DND-41 (cell line): Measurements from ENCODE around the gene CACNG3.

ENCODE experiments used
- EZH2 ChIP-seq: IDR thresholded peaks from 3 replicates; pipeline ENCODE4 v1.6.1; 2012; ENCODE audit warnings: borderline replicate concordance, low read depth, mild to moderate bottlenecking, moderate library complexity, low read length, inconsistent platforms; ENCODE audit not compliant: severe bottlenecking
- TF ChIP-seq, protein P1 (sequence below): IDR thresholded peaks from 2 replicates; pipeline ENCODE4 v1.5.1; 2012; ENCODE audit warnings: borderline replicate concordance, low read length, moderate library complexity, mild to moderate bottlenecking; ENCODE audit not compliant: poor library complexity, severe bottlenecking; ENCODE audit errors: extremely low read depth

- TF ChIP-seq, protein P1, sequence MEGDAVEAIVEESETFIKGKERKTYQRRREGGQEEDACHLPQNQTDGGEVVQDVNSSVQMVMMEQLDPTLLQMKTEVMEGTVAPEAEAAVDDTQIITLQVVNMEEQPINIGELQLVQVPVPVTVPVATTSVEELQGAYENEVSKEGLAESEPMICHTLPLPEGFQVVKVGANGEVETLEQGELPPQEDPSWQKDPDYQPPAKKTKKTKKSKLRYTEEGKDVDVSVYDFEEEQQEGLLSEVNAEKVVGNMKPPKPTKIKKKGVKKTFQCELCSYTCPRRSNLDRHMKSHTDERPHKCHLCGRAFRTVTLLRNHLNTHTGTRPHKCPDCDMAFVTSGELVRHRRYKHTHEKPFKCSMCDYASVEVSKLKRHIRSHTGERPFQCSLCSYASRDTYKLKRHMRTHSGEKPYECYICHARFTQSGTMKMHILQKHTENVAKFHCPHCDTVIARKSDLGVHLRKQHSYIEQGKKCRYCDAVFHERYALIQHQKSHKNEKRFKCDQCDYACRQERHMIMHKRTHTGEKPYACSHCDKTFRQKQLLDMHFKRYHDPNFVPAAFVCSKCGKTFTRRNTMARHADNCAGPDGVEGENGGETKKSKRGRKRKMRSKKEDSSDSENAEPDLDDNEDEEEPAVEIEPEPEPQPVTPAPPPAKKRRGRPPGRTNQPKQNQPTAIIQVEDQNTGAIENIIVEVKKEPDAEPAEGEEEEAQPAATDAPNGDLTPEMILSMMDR, result no peak
- TF ChIP-seq EZH2, result no peak
Measured at GRCh38 chr16:24353622-24354021, 97.5 kb downstream of the CACNG3 start.
